SK-N-SH (cell line): Measurements from ENCODE around the gene FMN1.

Experiments
- EP300 ChIP-seq, 2 experiments: IDR thresholded peaks; 2 replicates each; pipeline versions ENCODE4 v1.4.0 to v1.6.1; 2012; ENCODE audit warnings: borderline replicate concordance in 1 of 2, low read depth in 1 of 2, low read length in 1 of 2
- JUND ChIP-seq: IDR thresholded peaks from 2 replicates; pipeline ENCODE4 v1.4.0; 2012
- MEF2A ChIP-seq: IDR thresholded peaks from 2 replicates; pipeline ENCODE4 v1.4.0; 2012; ENCODE audit warnings: low read depth, borderline replicate concordance
- RAD21 ChIP-seq: IDR thresholded peaks from 2 replicates; pipeline ENCODE4 v1.6.1; 2012; ENCODE audit warnings: mild to moderate bottlenecking, low read length
- SMC3 ChIP-seq: IDR thresholded peaks from 2 replicates; pipeline ENCODE4 v1.6.1; 2012; ENCODE audit warnings: low read depth, low read length, improper control_type of control experiment
- YY1 ChIP-seq: IDR thresholded peaks from 2 replicates; pipeline ENCODE4 v1.4.0; 2012; ENCODE audit warnings: low read depth, mild to moderate bottlenecking
- TF ChIP-seq, protein P1 (sequence below): fragments of 200-600 bp; sonication (generic); IDR thresholded peaks from 2 replicates; pipeline ENCODE4 v1.6.1; 2017; ENCODE audit warnings: antibody characterized with exemption, mild to moderate bottlenecking, moderate library complexity
- TF ChIP-seq, protein P2 (sequence below): IDR thresholded peaks from 2 replicates; pipeline ENCODE4 v1.6.1; 2012; ENCODE audit warnings: mild to moderate bottlenecking, low read depth, low read length, moderate library complexity

DNA sequence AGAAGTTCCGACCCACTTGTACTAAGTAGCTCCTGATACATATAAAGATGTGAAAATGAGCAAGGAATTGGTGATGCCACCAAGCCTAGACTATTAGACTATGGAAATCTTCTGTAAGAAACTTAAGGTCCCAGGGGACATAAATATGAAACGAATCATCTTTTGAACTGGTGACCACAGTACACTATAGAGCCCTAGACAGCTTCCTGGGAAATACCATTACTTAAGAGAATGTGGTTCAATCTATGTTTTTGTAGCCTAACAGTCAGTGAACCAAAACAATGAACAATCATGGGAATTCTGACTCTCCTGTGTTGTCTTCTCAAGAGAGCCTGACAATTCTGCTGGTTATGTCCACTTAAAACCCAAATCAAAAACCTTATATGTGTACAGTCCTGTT lies 285.1 kb downstream of the FMN1 start:
- TF ChIP-seq MEF2A, result no peak
- TF ChIP-seq, protein P1, sequence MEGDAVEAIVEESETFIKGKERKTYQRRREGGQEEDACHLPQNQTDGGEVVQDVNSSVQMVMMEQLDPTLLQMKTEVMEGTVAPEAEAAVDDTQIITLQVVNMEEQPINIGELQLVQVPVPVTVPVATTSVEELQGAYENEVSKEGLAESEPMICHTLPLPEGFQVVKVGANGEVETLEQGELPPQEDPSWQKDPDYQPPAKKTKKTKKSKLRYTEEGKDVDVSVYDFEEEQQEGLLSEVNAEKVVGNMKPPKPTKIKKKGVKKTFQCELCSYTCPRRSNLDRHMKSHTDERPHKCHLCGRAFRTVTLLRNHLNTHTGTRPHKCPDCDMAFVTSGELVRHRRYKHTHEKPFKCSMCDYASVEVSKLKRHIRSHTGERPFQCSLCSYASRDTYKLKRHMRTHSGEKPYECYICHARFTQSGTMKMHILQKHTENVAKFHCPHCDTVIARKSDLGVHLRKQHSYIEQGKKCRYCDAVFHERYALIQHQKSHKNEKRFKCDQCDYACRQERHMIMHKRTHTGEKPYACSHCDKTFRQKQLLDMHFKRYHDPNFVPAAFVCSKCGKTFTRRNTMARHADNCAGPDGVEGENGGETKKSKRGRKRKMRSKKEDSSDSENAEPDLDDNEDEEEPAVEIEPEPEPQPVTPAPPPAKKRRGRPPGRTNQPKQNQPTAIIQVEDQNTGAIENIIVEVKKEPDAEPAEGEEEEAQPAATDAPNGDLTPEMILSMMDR, result no peak
- no peak for TF ChIP-seq RAD21
- TF ChIP-seq EP300 (IDR thresholded peaks at IDR 0.05; ENCODE audit: borderline replicate concordance in 1 of 2, low read depth in 1 of 2, low read length in 1 of 2), result no peak
- TF ChIP-seq, protein P2, sequence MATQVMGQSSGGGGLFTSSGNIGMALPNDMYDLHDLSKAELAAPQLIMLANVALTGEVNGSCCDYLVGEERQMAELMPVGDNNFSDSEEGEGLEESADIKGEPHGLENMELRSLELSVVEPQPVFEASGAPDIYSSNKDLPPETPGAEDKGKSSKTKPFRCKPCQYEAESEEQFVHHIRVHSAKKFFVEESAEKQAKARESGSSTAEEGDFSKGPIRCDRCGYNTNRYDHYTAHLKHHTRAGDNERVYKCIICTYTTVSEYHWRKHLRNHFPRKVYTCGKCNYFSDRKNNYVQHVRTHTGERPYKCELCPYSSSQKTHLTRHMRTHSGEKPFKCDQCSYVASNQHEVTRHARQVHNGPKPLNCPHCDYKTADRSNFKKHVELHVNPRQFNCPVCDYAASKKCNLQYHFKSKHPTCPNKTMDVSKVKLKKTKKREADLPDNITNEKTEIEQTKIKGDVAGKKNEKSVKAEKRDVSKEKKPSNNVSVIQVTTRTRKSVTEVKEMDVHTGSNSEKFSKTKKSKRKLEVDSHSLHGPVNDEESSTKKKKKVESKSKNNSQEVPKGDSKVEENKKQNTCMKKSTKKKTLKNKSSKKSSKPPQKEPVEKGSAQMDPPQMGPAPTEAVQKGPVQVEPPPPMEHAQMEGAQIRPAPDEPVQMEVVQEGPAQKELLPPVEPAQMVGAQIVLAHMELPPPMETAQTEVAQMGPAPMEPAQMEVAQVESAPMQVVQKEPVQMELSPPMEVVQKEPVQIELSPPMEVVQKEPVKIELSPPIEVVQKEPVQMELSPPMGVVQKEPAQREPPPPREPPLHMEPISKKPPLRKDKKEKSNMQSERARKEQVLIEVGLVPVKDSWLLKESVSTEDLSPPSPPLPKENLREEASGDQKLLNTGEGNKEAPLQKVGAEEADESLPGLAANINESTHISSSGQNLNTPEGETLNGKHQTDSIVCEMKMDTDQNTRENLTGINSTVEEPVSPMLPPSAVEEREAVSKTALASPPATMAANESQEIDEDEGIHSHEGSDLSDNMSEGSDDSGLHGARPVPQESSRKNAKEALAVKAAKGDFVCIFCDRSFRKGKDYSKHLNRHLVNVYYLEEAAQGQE, result no peak
- TF ChIP-seq JUND, result no peak
- TF ChIP-seq YY1, result no peak
- TF ChIP-seq SMC3, result no peak
